HG02852 (cell line): Measurements from ENCODE around the gene NFATC3.

ENCODE experiments used
- ATAC-seq: cut with Tn5 transposase; IDR thresholded peaks from one replicate; pipeline ENCODE4 v1.9.1; 2021; ENCODE audit warnings: mild to moderate bottlenecking, moderate library complexity; ENCODE audit not compliant: unreplicated experiment

The NFATC3 gene

GRCh38 chr16:68179855-68180254, 94.7 kb downstream of the NFATC3 start:
- no peak for ATAC-seq

- ATAC-seq: no peak
Observed at GRCh38 chr16:68183046-68183445, 97.9 kb downstream of the NFATC3 start.

GRCh38 chr16:68186877-68187276, 101.7 kb downstream of the NFATC3 start:
- no peak for ATAC-seq

- ATAC-seq: no peak
Observed at GRCh38 chr16:68187505-68187904, 102.3 kb downstream of the NFATC3 start.

- no peak for ATAC-seq
Observed at GRCh38 chr16:68188170-68188569, 103.0 kb downstream of the NFATC3 start.

GRCh38 chr16:68190081-68190480, 104.9 kb downstream of the NFATC3 start:
- ATAC-seq: no peak

- ATAC-seq: no peak
Observed at GRCh38 chr16:68190736-68191510, 105.8 kb downstream of the NFATC3 start.

- no peak for ATAC-seq
Observed at GRCh38 chr16:68194251-68194650, 109.1 kb downstream of the NFATC3 start.

GRCh38 chr16:68197250-68197649, 112.1 kb downstream of the NFATC3 start:
- no peak for ATAC-seq

GRCh38 chr16:68200088-68200783, 115.1 kb downstream of the NFATC3 start:
- no peak for ATAC-seq

- no peak for ATAC-seq
Observed at GRCh38 chr16:68202091-68202519, 116.9 kb downstream of the NFATC3 start.

- ATAC-seq: no peak
Observed at GRCh38 chr16:68206245-68206644, 121.1 kb downstream of the NFATC3 start.

GRCh38 chr16:68214726-68215125, 129.6 kb downstream of the NFATC3 start:
- ATAC-seq: no peak

- ATAC-seq: no peak
Observed at GRCh38 chr16:68215302-68215701, 130.1 kb downstream of the NFATC3 start.

GRCh38 chr16:68216240-68216639, 131.1 kb downstream of the NFATC3 start:
- ATAC-seq: no peak

- no peak for ATAC-seq
Observed at GRCh38 chr16:68217506-68217905, 132.3 kb downstream of the NFATC3 start.

GRCh38 chr16:68219725-68220351, 134.7 kb downstream of the NFATC3 start:
- no peak for ATAC-seq

GRCh38 chr16:68223072-68223471, 137.9 kb downstream of the NFATC3 start:
- no peak for ATAC-seq

GRCh38 chr16:68226116-68226515, 140.9 kb downstream of the NFATC3 start:
- no peak for ATAC-seq

- ATAC-seq: no peak
Observed at GRCh38 chr16:68227183-68227793, 142.1 kb downstream of the NFATC3 start.

GRCh38 chr16:68227850-68228553, 142.8 kb downstream of the NFATC3 start:
- ATAC-seq: no peak
